Measurements from ENCODE around the gene NOS1AP.

The NOS1AP gene

DNA sequence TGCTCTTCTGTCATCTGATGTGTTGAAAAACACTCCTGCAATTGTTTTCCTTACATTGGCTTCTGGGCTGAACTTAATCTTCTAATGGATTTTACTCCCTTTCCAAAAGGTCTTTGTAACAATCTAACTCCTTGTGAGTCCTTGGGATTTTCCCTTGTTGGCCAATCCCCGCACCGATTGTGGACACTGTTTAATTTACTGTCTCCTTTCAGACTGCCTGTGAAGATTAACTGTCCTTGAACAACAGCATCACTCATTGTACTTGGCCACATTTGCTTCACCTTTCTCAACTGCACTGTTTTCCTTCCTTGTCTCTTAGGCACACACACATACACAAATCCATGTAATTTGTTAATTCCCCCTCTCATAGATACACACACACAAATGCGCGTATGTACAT, 186.8 kb downstream of the NOS1AP start:
- no peak for DNase-seq (ENCODE audit: low read depth)

- no peak for DNase-seq (ENCODE audit: low read depth)
Measured at GRCh38 chr1:162258394-162258793, 188.9 kb downstream of the NOS1AP start.

- no peak for DNase-seq (ENCODE audit: low read depth)
Measured at GRCh38 chr1:162259894-162260455, 190.5 kb downstream of the NOS1AP start.

DNA sequence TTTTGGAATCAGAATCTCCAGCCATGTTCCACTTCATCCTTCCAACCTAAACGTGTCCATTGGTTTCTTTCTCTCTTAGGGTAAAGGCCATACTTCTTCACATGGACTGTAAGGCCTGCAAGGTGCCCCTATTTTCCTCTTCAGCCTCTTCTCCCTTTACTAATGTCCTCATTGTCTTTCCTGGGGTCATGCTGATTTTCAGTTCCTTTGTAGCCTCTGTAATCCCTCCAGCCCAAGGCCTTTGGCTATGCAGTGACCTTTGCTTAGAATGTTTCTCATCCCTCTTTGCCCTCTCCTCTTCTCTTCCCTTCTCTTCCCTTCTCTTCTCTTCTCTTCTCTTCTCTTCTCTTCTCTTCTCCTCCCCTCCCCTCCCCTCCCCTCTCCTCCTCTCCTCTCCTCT, 194.6 kb downstream of the NOS1AP start:
- DNase-seq (ENCODE audit: low read depth), result no peak

GRCh38 chr1:162265983-162266382, 196.5 kb downstream of the NOS1AP start:
- no peak for DNase-seq (ENCODE audit: low read depth)

- no peak for DNase-seq (ENCODE audit: low read depth)
Measured at GRCh38 chr1:162270016-162270770, 200.7 kb downstream of the NOS1AP start.

GRCh38 chr1:162271972-162272371, 202.5 kb downstream of the NOS1AP start:
- DNase-seq (ENCODE audit: low read depth), result no peak

- no peak for DNase-seq (ENCODE audit: low read depth)
Measured at GRCh38 chr1:162272419-162272818, 202.9 kb downstream of the NOS1AP start.

- DNase-seq (ENCODE audit: low read depth), result no peak
Measured at GRCh38 chr1:162275622-162276175, 206.2 kb downstream of the NOS1AP start.

DNA sequence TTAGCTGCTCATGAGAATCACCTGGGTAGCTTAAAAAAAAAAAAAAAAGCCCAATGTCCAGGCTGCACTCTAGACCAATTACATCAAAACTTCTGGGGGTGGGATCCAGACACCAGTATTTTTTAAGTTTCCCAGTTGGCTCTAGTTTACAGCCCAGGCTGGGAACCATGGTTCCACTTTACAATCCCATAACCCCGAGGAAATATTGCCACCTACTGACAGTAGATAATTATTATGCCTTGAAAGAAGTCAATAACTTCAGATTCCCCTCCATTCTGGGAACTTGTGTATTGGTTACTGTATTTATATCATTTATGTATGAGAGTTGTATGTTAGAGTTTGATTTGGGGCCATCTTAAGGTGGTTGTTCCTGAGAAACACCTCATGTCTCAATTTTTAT, 207.0 kb downstream of the NOS1AP start:
- DNase-seq (ENCODE audit: low read depth), result no peak

GRCh38 chr1:162279136-162279498, 209.6 kb downstream of the NOS1AP start:
- no peak for DNase-seq (ENCODE audit: low read depth)

DNA sequence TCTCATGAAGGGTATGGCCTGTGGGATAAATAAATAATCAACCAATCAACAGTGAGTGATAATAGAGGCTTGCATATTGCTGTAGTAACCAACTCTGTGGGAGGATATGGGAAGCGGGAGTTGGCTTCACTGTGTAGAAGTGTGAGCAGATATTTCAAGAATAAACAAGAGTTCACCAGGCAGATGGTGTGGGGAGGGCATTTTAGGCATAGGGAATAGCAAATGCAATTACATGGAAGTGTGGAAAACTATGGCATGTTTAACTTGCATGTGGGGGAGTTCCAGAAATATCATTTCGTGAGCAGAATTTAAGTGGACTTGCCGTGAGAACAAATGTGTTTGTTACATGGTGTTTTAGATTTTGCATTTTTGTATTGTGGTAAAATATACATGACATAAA, 211.9 kb downstream of the NOS1AP start:
- DNase-seq (ENCODE audit: low read depth), result no peak

GRCh38 chr1:162283657-162284056, 214.2 kb downstream of the NOS1AP start:
- DNase-seq (ENCODE audit: low read depth), result no peak

GRCh38 chr1:162284206-162284955, 214.9 kb downstream of the NOS1AP start:
- DNase-seq (ENCODE audit: low read depth), result no peak

GRCh38 chr1:162285149-162285561, 215.7 kb downstream of the NOS1AP start:
- no peak for DNase-seq (ENCODE audit: low read depth)

- no peak for DNase-seq (ENCODE audit: low read depth)
Measured at GRCh38 chr1:162291000-162291399, 221.5 kb downstream of the NOS1AP start.

- DNase-seq (ENCODE audit: low read depth), result no peak
Measured at GRCh38 chr1:162292422-162292849, 222.9 kb downstream of the NOS1AP start.

DNA sequence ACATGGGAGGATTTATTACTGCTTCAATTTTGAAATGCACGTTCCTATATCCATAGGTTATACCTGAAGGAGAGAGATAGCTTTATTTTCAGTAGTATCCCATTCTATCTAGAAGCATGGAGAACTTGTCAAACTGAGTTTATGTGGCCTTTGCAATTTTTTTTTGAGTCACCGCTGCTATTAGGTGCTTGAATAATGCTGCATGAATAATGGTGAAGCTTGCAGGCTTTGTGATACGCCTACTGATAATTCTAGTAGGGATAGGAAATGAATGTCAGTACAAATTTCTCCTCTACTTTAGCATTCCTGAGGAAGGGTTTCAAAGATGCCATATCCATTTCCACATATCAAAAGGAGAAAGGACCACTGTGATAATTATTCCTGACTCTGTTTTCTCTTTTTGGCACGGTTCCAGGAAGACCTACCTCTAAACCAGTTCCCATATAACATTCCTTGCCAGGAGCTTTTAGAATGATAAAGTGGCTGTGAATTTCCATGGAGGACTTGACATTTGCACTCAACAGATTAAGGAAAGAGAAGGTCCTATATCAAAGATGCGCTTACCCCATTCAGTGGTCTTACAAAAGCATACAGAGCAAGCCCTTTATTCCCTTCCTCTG, 223.7 kb downstream of the NOS1AP start:
- DNase-seq (ENCODE audit: low read depth), result no peak

GRCh38 chr1:162294015-162294414, 224.5 kb downstream of the NOS1AP start:
- no peak for DNase-seq (ENCODE audit: low read depth)

GRCh38 chr1:162297208-162297607, 227.7 kb downstream of the NOS1AP start:
- no peak for DNase-seq (ENCODE audit: low read depth)

- DNase-seq (ENCODE audit: low read depth), result no peak
Measured at GRCh38 chr1:162298266-162298665, 228.8 kb downstream of the NOS1AP start.

- DNase-seq (ENCODE audit: low read depth), result no peak
Measured at GRCh38 chr1:162299018-162299417, 229.5 kb downstream of the NOS1AP start.

Measured in GM04503 (cell line).